BLaER1 treated with 17β-estradiol and CSF1 and Interleukin-3, amounts not matched to agents 10 nM and 100 nM (cell line): ENCODE measurements around the gene PSMA2.
"Not testable (repeated sequence)": the region's sequence is repeated elsewhere in the genome, so short reads cannot be mapped to it uniquely, and the experiment has no call there.

Experiments
- H3K27ac ChIP-seq, 11 experiments: shearing (Covaris generic); formaldehyde crosslinking; 2 replicates each; pipeline ENCODE4 v1.8.1; 2022
- H3K27me3 ChIP-seq, 11 experiments: shearing (Covaris generic); formaldehyde crosslinking; 2 replicates each; pipeline ENCODE4 v1.8.1; 2022
- H3K36me3 ChIP-seq, 11 experiments: shearing (Covaris generic); formaldehyde crosslinking; 2 replicates each; pipeline ENCODE4 v1.8.1; 2022
- H3K4me1 ChIP-seq, 10 experiments: shearing (Covaris generic); formaldehyde crosslinking; 2 replicates each; pipeline ENCODE4 v1.8.1; 2022
- H3K4me2 ChIP-seq, 11 experiments: shearing (Covaris generic); formaldehyde crosslinking; 2 replicates each; pipeline ENCODE4 v1.8.1; 2022
- H3K4me3 ChIP-seq, 10 experiments: shearing (Covaris generic); formaldehyde crosslinking; 2 replicates each; pipeline ENCODE4 v1.8.1; 2022
- H3K9ac ChIP-seq, 11 experiments: shearing (Covaris generic); formaldehyde crosslinking; 2 replicates each; pipeline ENCODE4 v1.8.1; 2022
- H3K9me3 ChIP-seq, 11 experiments: shearing (Covaris generic); formaldehyde crosslinking; replicated peaks in 1 of 11; 2 replicates each; pipeline ENCODE4 v1.8.1; 2022
- H4K20me1 ChIP-seq, 11 experiments: shearing (Covaris generic); formaldehyde crosslinking; 2 replicates each; pipeline ENCODE4 v1.8.1; 2022
- Cebpa-rat ChIP-seq, 11 experiments: shearing (Covaris generic); IDR thresholded peaks; 2 replicates each; pipeline ENCODE4 v1.8.1; 2022

PSMA2 gene

GRCh38 chr7:42907316-42907715, 24.7 kb downstream of the PSMA2 start:
- Histone ChIP-seq H3K4me3 (no peak overlapping the region), H3K27ac (no peak overlapping the region), H3K9ac (no peak overlapping the region), H3K4me1 (peaks cover 4 to 22% (median 15%) of the 10 kb centered on the region in 10 experiments; a peak in 19 of 20 replicates), H3K9me3 (no peaks in the 10 kb centered on the region), H4K20me1 (no peaks in the 10 kb centered on the region), H3K4me2 (no peak overlapping the region), H3K36me3 (peaks cover 0 to 10% (median 0%) of the 10 kb centered on the region in 11 experiments; a peak in 4 of 22 replicates), H3K27me3 (no peaks in the 10 kb centered on the region)
- no peak for TF ChIP-seq Cebpa-rat (IDR thresholded peaks at IDR 0.05)

GRCh38 chr7:42906181-42906580, 25.8 kb downstream of the PSMA2 start:
- Histone ChIP-seq H3K4me1 (peaks cover 5 to 23% (median 14%) of the 10 kb centered on the region in 10 experiments; a peak in 18 of 20 replicates), H3K4me3 (no peak overlapping the region), H3K9me3 (no peaks in the 10 kb centered on the region), H3K36me3 (peaks cover 0 to 10% (median 0%) of the 10 kb centered on the region in 11 experiments; a peak in 4 of 22 replicates), H3K4me2 (no peak overlapping the region), H3K27ac (no peak overlapping the region), H3K9ac (no peak overlapping the region), H4K20me1 (no peaks in the 10 kb centered on the region), H3K27me3 (no peaks in the 10 kb centered on the region)
- TF ChIP-seq Cebpa-rat (IDR thresholded peaks at IDR 0.05) = no peak

GRCh38 chr7:42902331-42902730, 29.6 kb downstream of the PSMA2 start:
- no peak for TF ChIP-seq Cebpa-rat (IDR thresholded peaks at IDR 0.05)
- H3K27ac ChIP-seq = no peak overlapping the region

GRCh38 chr7:42900842-42901241, 31.1 kb downstream of the PSMA2 start:
- Histone ChIP-seq H3K4me2 (no peak overlapping the region), H3K27me3 (no peaks in the 10 kb centered on the region), H4K20me1 (no peaks in the 10 kb centered on the region), H3K4me3 (no peak overlapping the region), H3K36me3 (no peaks in the 10 kb centered on the region), H3K27ac (no peak overlapping the region), H3K4me1 (peaks cover 0 to 9% (median 5%) of the 10 kb centered on the region in 10 experiments; a peak in 6 of 20 replicates), H3K9me3 (peaks cover 0 to 4% (median 0%) of the 10 kb centered on the region in 11 experiments; a peak in 1 of 22 replicates), H3K9ac (no peak overlapping the region)
- TF ChIP-seq Cebpa-rat (IDR thresholded peaks at IDR 0.05) = no peak

More at GRCh38 chr7:42902331-42902730, 29.6 kb downstream of the PSMA2 start:
- peaks cover 0 to 9% (median 5%) of the 10 kb centered on the region in 10 experiments; a peak in 6 of 20 replicates for H3K4me1 ChIP-seq
- no peaks in the 10 kb centered on the region for H3K36me3 ChIP-seq
- H3K4me3 ChIP-seq = no peak overlapping the region
- H3K9me3 ChIP-seq = no peaks in the 10 kb centered on the region
- no peaks in the 10 kb centered on the region for H4K20me1 ChIP-seq
- peak overlapping the region in 3 of 11 experiments; percentile 9 to 12 (median 10); a peak in 1 of 22 replicates for H3K4me2 ChIP-seq
- no peaks in the 10 kb centered on the region for H3K27me3 ChIP-seq
- H3K9ac ChIP-seq = no peak overlapping the region

GRCh38 chr7:42893346-42894240, 38.4 kb downstream of the PSMA2 start:
- no peak overlapping the region for H3K4me3 ChIP-seq
- peak overlapping the region in 4 of 11 experiments; percentile 17 to 33 (median 22); a peak in 7 of 22 replicates for H3K4me2 ChIP-seq
- H3K4me1 ChIP-seq = peaks cover 10 to 26% (median 17%) of the 10 kb centered on the region in 10 experiments
- H3K9ac ChIP-seq = no peak overlapping the region
- H3K27ac ChIP-seq = peak overlapping the region in 1 of 11 experiments; percentile 12; a peak in 1 of 22 replicates
- no peaks in the 10 kb centered on the region for H3K27me3 ChIP-seq
- H4K20me1 ChIP-seq = no peaks in the 10 kb centered on the region
- peaks cover 8 to 24% (median 12%) of the 10 kb centered on the region in 11 experiments; a peak in 16 of 22 replicates for H3K9me3 ChIP-seq
- no peak for TF ChIP-seq Cebpa-rat (IDR thresholded peaks at IDR 0.05)
- 0 out of 22 replicates have a peak, but pooled peaks cover 0 to 4% (median 0%) of the 10 kb centered on the region in 11 experiments for H3K36me3 ChIP-seq

GRCh38 chr7:42886893-42887505, 45.0 kb downstream of the PSMA2 start:
- no peaks in the 10 kb centered on the region for H3K27me3 ChIP-seq
- H4K20me1 ChIP-seq = no peaks in the 10 kb centered on the region
- peak overlapping the region in 4 of 11 experiments; percentile 7 to 82 (median 26); a peak in 5 of 22 replicates for H3K9ac ChIP-seq
- H3K4me3 ChIP-seq = peak overlapping the region in 8 of 10 experiments; percentile 65 to 74 (median 69); a peak in 10 of 20 replicates
- peaks cover 0 to 14% (median 2%) of the 10 kb centered on the region in 11 experiments; a peak in 10 of 22 replicates for H3K9me3 ChIP-seq
- peaks cover 36 to 82% (median 71%) of the 10 kb centered on the region in 10 experiments for H3K4me1 ChIP-seq
- H3K27ac ChIP-seq = peak overlapping the region in 4 of 11 experiments; percentile 35 to 90 (median 74); a peak in 3 of 22 replicates
- H3K4me2 ChIP-seq = peak overlapping the region; percentile 78 to 97 (median 92); a peak in 21 of 22 replicates
- peaks cover 0 to 10% (median 0%) of the 10 kb centered on the region in 11 experiments; a peak in 1 of 22 replicates for H3K36me3 ChIP-seq
- no peak for TF ChIP-seq Cebpa-rat (IDR thresholded peaks at IDR 0.05)

- no peaks in the 10 kb centered on the region for H3K27me3 ChIP-seq
- peaks cover 36 to 83% (median 75%) of the 10 kb centered on the region in 10 experiments for H3K4me1 ChIP-seq
- H3K4me2 ChIP-seq = peak overlapping the region; percentile 20 to 97 (median 91); a peak in 19 of 22 replicates
- TF ChIP-seq Cebpa-rat (IDR thresholded peaks at IDR 0.05) = no peak
- peaks cover 0 to 10% (median 0%) of the 10 kb centered on the region in 11 experiments; a peak in 1 of 22 replicates for H3K36me3 ChIP-seq
- peak overlapping the region in 7 of 11 experiments; percentile 1 to 85 (median 35); a peak in 8 of 22 replicates for H3K27ac ChIP-seq
- no peaks in the 10 kb centered on the region for H4K20me1 ChIP-seq
- no peak overlapping the region for H3K4me3 ChIP-seq
- peaks cover 0 to 19% (median 4%) of the 10 kb centered on the region in 11 experiments; a peak in 10 of 22 replicates for H3K9me3 ChIP-seq
- peak overlapping the region in 3 of 11 experiments; percentile 18 to 43 (median 37); a peak in 3 of 22 replicates for H3K9ac ChIP-seq
Measured at GRCh38 chr7:42886129-42886528, 45.8 kb downstream of the PSMA2 start.

- peaks cover 36 to 81% (median 68%) of the 10 kb centered on the region in 10 experiments for H3K4me1 ChIP-seq
- peak overlapping the region in 4 of 11 experiments; percentile 48 to 85 (median 55); a peak in 8 of 22 replicates for H3K27ac ChIP-seq
- H4K20me1 ChIP-seq, H3K27me3 ChIP-seq, H3K4me3 ChIP-seq, H3K36me3 ChIP-seq, H3K9ac ChIP-seq: not testable (repeated sequence)
- peaks cover 0 to 19% (median 4%) of the 10 kb centered on the region in 11 experiments; a peak in 10 of 22 replicates for H3K9me3 ChIP-seq
- peak overlapping the region in 8 of 11 experiments; percentile 11 to 95 (median 20); a peak in 9 of 22 replicates for H3K4me2 ChIP-seq
Measured at GRCh38 chr7:42885183-42885582, 46.8 kb downstream of the PSMA2 start.
